Measurements from ENCODE around the gene SLC34A3.

Gene SLC34A3

GRCh38 chr9:137228506-137228967, 2.2 kb upstream of the SLC34A3 start:
- H3K4me3 ChIP-seq (ENCODE audit: low read depth, low read length) = no peak overlapping the region
- no peak for TF ChIP-seq CTCF (IDR thresholded peaks at IDR 0.05; ENCODE audit: low read depth, low read length)
- no peak for DNase-seq (ENCODE audit: low read depth, low spot score)
- in situ Hi-C loops (cut with HindIII; ENCODE audit: low sequenced_read_pairs) = no loop called here

GRCh38 chr9:137228968-137229896, 1.5 kb upstream of the SLC34A3 start:
- no peak overlapping the region for H3K4me3 ChIP-seq (ENCODE audit: low read depth, low read length)
- no peak for DNase-seq (ENCODE audit: low read depth, low spot score)
- TF ChIP-seq CTCF (IDR thresholded peaks at IDR 0.05; ENCODE audit: low read depth, low read length) = no peak
- in situ Hi-C loops (cut with HindIII; ENCODE audit: low sequenced_read_pairs) = no loop called here

- no peak overlapping the region for H3K4me3 ChIP-seq (ENCODE audit: low read depth, low read length)
- in situ Hi-C loops (cut with HindIII; ENCODE audit: low sequenced_read_pairs) = no loop called here
- DNase-seq (ENCODE audit: low read depth, low spot score) = no peak
- TF ChIP-seq CTCF (IDR thresholded peaks at IDR 0.05; ENCODE audit: low read depth, low read length) = no peak
These were observed 597 bp upstream of the SLC34A3 start for GRCh38 chr9:137229903-137230704.

GRCh38 chr9:137231372-137232039, 805 bp downstream of the SLC34A3 start:
- no peak for TF ChIP-seq CTCF (IDR thresholded peaks at IDR 0.05; ENCODE audit: low read depth, low read length)
- no peak for DNase-seq (ENCODE audit: low read depth, low spot score)

GRCh38 chr9:137232101-137232500, 1.4 kb downstream of the SLC34A3 start:
- no peak for DNase-seq (ENCODE audit: low read depth, low spot score)
- in situ Hi-C loops (cut with HindIII; ENCODE audit: low sequenced_read_pairs) = no loop called here
- no peak for TF ChIP-seq CTCF (IDR thresholded peaks at IDR 0.05; ENCODE audit: low read depth, low read length)
- H3K4me3 ChIP-seq (ENCODE audit: low read depth, low read length) = no peak overlapping the region

More at GRCh38 chr9:137231372-137232039, 805 bp downstream of the SLC34A3 start:
- in situ Hi-C loops (cut with HindIII; ENCODE audit: low sequenced_read_pairs) = no loop called here
- no peak overlapping the region for H3K4me3 ChIP-seq (ENCODE audit: low read depth, low read length)

- no peak for TF ChIP-seq CTCF (IDR thresholded peaks at IDR 0.05; ENCODE audit: low read depth, low read length)
- no peak for DNase-seq (ENCODE audit: low read depth, low spot score)
- H3K4me3 ChIP-seq (ENCODE audit: low read depth, low read length) = no peak overlapping the region
- in situ Hi-C loops (cut with HindIII; ENCODE audit: low sequenced_read_pairs) = no loop called here
These were observed 1.8 kb downstream of the SLC34A3 start for GRCh38 chr9:137232510-137232909.
